SU-DHL-6 (cell line): ENCODE data around the gene CAPN14.

Experiments
- H2AFZ ChIP-seq: fragments of 200-600 bp; sonication (generic); 2 replicates; pipeline ENCODE4 v1.6.1; 2014; ENCODE audit warnings: low read depth, mild to moderate bottlenecking, moderate library complexity, mixed read lengths, antibody characterized with exemption, low read length; ENCODE audit not compliant: severe bottlenecking
- H3F3A ChIP-seq: fragments of 200-600 bp; shearing (Covaris generic); 2 replicates; pipeline ENCODE4 v1.6.0; 2016; ENCODE audit warnings: antibody characterized with exemption, mild to moderate bottlenecking; ENCODE audit not compliant: insufficient read depth
- H3K27ac ChIP-seq: fragments of 200-600 bp; sonication (generic); 2 replicates; pipeline ENCODE4 v1.5.1; 2016; ENCODE audit warnings: low read depth, mild to moderate bottlenecking, low read length, moderate library complexity, mixed read lengths
- H3K27me3 ChIP-seq: fragments of 200-600 bp; sonication (generic), shearing (Covaris generic); 2 replicates; pipeline ENCODE4 v1.6.0; 2014; ENCODE audit warnings: mild to moderate bottlenecking, low read length
- H3K36me3 ChIP-seq: fragments of 200-600 bp; sonication (generic); 2 replicates; pipeline ENCODE4 v1.6.1; 2014; ENCODE audit warnings: mild to moderate bottlenecking, low read length, mixed read lengths
- H3K4me2 ChIP-seq: fragments of 300-600, 200-600 bp; shearing (Covaris generic), sonication (generic); 2 replicates; pipeline ENCODE4 v1.6.0; 2014; ENCODE audit warnings: low read length, low read depth, mild to moderate bottlenecking; ENCODE audit not compliant: poor library complexity, severe bottlenecking
- H3K4me3 ChIP-seq: fragments of 200-600 bp; sonication (generic); 2 replicates; pipeline ENCODE4 v1.5.1; 2014; ENCODE audit warnings: antibody characterized with exemption, low read length, mild to moderate bottlenecking, mixed read lengths; ENCODE audit not compliant: insufficient read depth, poor library complexity, severe bottlenecking
- H3K79me2 ChIP-seq: fragments of 200-600 bp; sonication (generic); 2 replicates; pipeline ENCODE4 v1.6.1; 2014; ENCODE audit warnings: mild to moderate bottlenecking, low read length, moderate library complexity; ENCODE audit not compliant: insufficient read depth
- H3K9ac ChIP-seq: fragments of 200-600 bp; sonication (generic); 2 replicates; pipeline ENCODE4 v1.7.0; 2014; ENCODE audit warnings: mild to moderate bottlenecking, low read length
- H3K9me2 ChIP-seq: fragments of 200-600 bp; sonication (generic); replicated peaks from 2 replicates; pipeline ENCODE4 v1.6.1; 2014; ENCODE audit warnings: low read length; ENCODE audit not compliant: insufficient read depth
- H3K9me3 ChIP-seq: fragments of 200-600 bp; sonication (generic); 2 replicates; pipeline ENCODE4 v1.6.1; 2014; ENCODE audit warnings: low read length, mixed read lengths; ENCODE audit not compliant: insufficient read depth
- H4K20me1 ChIP-seq: fragments of 200-600 bp; sonication (generic); 2 replicates; pipeline ENCODE4 v1.6.1; 2014; ENCODE audit warnings: low read depth, mild to moderate bottlenecking, antibody characterized with exemption, low read length, moderate library complexity, mixed read lengths
- EZH2phosphoT487 ChIP-seq: fragments of 200-600 bp; sonication (generic), shearing (Covaris generic); conservative IDR thresholded peaks from 2 replicates; pipeline ENCODE4 v1.6.1; 2018; ENCODE audit warnings: mild to moderate bottlenecking, antibody characterized with exemption, low read length, moderate library complexity, mixed read lengths
- TF ChIP-seq, protein P1 (sequence below): fragments of 200-600 bp; sonication (generic); IDR thresholded peaks from one replicate; pipeline ENCODE4 v1.5.1; 2017; ENCODE audit warnings: antibody characterized with exemption, mild to moderate bottlenecking, low read length, moderate library complexity; ENCODE audit not compliant: insufficient read depth, poor library complexity, severe bottlenecking

CAPN14 gene

DNA sequence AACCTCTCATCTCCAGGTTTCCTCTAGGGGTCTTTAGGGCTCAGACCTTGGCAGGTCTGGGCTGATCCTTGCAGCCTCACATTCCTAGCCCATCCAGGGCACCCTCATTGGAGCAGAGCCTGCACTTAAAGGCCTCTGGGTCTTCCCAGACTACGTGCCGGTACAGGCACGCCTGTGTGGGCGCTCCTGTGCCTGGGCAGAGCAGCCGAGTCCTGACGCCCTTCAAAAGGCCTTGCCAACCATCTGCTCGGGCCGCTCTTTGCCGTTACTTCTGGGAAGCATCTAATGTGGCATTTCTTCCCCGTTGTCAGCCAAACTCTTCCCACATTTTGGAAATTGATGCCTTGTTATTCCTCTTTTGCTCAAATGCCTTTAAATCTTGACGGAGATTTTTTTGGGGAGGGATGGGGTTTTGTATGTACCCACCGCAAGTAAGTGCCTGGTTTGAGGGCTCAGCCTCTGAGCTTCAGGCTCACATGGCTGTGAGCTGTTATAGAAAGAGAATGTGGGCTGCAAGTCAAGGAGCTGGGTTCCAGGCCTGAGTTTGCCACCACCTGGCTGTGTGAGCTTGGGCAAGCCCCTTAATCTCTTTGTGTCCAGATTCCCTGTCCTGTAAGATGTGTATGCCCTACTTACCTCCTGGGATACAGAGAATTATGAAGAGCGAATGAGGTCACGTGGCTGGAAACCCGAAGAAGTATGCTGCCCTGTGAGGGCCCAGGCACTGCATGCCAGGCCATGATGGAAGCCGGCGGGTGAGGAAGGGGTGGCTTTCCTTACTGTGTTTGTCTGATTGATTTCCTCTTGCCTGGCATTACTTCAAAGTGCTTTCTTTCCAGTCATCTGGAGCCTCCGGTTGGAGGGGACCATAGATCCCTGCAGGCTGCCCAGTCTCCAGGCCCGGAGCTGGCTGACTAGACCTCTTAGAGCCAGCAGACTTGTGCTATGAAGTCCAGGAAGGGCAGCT is 37.2 kb upstream of the CAPN14 start:
- H3K27ac ChIP-seq: peak overlapping the region; percentile 65
- no peaks in the 10 kb centered on the region for H3K36me3 ChIP-seq
- H2AFZ ChIP-seq: no peak overlapping the region
- no peaks in the 10 kb centered on the region for H3F3A ChIP-seq
- H3K4me2 ChIP-seq: no peak overlapping the region
- H3K9ac ChIP-seq: no peak overlapping the region
- no peaks in the 10 kb centered on the region for H3K9me2 ChIP-seq
- no peak overlapping the region for H3K4me3 ChIP-seq
- H3K9me3 ChIP-seq: no peaks in the 10 kb centered on the region
- no peak for TF ChIP-seq EZH2phosphoT487
- TF ChIP-seq, protein P1, sequence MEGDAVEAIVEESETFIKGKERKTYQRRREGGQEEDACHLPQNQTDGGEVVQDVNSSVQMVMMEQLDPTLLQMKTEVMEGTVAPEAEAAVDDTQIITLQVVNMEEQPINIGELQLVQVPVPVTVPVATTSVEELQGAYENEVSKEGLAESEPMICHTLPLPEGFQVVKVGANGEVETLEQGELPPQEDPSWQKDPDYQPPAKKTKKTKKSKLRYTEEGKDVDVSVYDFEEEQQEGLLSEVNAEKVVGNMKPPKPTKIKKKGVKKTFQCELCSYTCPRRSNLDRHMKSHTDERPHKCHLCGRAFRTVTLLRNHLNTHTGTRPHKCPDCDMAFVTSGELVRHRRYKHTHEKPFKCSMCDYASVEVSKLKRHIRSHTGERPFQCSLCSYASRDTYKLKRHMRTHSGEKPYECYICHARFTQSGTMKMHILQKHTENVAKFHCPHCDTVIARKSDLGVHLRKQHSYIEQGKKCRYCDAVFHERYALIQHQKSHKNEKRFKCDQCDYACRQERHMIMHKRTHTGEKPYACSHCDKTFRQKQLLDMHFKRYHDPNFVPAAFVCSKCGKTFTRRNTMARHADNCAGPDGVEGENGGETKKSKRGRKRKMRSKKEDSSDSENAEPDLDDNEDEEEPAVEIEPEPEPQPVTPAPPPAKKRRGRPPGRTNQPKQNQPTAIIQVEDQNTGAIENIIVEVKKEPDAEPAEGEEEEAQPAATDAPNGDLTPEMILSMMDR: no peak
- H3K79me2 ChIP-seq: no peaks in the 10 kb centered on the region
- H3K27me3 ChIP-seq: no peaks in the 10 kb centered on the region
- H4K20me1 ChIP-seq: no peaks in the 10 kb centered on the region

DNA sequence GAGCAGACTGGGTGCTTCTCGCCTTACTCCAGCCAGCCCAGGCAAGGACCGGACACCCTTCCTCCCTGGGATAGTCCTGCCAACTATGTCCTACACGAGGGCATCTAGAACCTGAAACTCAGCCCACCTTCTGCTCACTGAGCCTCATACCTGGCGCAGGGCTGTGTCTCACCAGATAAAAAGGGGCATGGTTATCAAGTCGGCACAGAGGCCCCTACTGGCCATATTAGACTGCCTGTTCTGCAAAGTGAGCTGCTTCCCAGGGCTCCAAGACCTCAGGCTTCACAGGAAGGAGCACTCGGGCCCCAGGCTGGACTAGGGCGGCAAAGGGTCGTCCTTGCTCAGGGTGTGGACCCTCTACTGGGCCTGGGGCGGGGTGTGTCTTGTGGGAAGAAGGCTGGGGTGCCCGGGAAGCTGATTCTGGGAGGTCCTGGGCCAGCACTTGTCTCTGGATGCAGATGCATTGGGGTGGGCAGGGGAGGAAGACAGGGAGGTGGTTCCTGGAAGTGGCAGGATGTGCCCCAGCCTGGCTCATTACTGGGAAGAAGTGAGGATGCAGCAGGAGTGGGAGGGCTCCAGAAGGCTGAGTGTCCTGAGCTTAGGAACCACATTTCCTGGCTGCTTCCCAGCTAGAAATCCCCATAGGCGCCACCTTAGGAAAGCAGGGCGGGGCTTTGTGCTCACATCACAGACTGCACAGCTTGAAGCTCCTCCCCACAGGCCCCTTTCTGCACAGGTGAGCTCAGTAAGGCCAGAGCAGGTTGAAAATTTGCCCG is 36.2 kb upstream of the CAPN14 start:
- Histone ChIP-seq H3K27ac (0 out of 2 replicates have a peak overlapping the region, but pooled peaks have one; percentile 20), H3K36me3 (no peaks in the 10 kb centered on the region), H3K9me3 (no peaks in the 10 kb centered on the region), H3K79me2 (no peaks in the 10 kb centered on the region), H2AFZ (no peak overlapping the region), H3K4me3 (no peak overlapping the region), H3K27me3 (no peaks in the 10 kb centered on the region), H3K9ac (peak overlapping the region; percentile 1; the same call in 1 of the 2 replicates), H3F3A (no peaks in the 10 kb centered on the region), H3K9me2 (no peaks in the 10 kb centered on the region), H3K4me2 (no peak overlapping the region), H4K20me1 (no peaks in the 10 kb centered on the region)
- TF ChIP-seq EZH2phosphoT487: no peak

DNA sequence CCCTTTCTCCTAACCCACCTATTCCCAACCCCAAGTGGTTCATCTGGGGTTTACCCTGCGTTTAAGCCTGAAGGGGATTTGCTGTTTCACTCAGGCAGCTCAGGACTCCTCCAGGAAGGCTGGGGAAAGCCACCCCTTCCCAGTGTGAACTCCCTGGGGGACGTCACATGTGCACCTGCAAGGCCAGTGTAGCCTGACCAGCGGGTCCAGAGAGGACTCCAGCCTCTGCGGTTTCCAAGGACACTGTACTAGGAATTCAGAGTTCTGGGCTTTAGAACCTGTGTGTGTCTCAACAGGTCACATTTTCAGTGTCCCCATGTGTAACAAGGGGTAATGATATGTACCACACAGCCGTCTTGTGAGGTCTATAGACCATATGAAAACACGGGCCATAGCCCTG is 34.5 kb upstream of the CAPN14 start:
- no peaks in the 10 kb centered on the region for H3K27me3 ChIP-seq
- H3K9me3 ChIP-seq: no peaks in the 10 kb centered on the region
- no peaks in the 10 kb centered on the region for H3F3A ChIP-seq
- H4K20me1 ChIP-seq: no peaks in the 10 kb centered on the region
- H3K79me2 ChIP-seq: no peaks in the 10 kb centered on the region
- no peak overlapping the region for H3K4me2 ChIP-seq
- H2AFZ ChIP-seq: no peak overlapping the region
- H3K27ac ChIP-seq: no peak overlapping the region
- no peaks in the 10 kb centered on the region for H3K9me2 ChIP-seq
- no peak overlapping the region for H3K9ac ChIP-seq
- no peaks in the 10 kb centered on the region for H3K36me3 ChIP-seq
- H3K4me3 ChIP-seq: no peak overlapping the region
- no peak for TF ChIP-seq EZH2phosphoT487
- TF ChIP-seq, protein P1: no peak
